ENCODE data around the gene AEBP1. TPM values are rescaled to one million over a fixed set of nuclear protein-coding genes. Genes with fewer than 3 reads are reported as not detected.

Gene AEBP1
- total RNA-seq, 2 donors from 2014 or later, result 1.2 to 5.3 TPM

DNA sequence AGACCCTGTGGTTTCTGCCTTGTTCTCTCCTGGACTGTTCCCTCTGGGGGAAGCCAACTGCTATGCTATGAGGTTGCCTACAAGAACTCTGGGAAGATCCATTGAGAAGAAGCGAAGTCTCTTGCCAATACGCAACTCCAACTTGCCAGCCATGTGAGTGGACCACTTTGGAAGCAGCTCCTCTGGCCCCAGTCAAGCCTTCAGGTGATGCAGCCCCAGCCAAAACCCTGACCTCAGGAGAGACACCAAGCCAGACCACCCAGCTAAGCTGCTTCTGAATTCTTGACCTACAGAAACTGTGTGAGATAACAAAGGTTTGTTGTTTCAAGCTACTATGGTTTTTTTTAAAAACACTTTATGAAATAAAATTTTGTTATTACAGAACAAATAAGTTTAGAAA is 57.2 kb downstream of the AEBP1 start:
- Mint-ChIP-seq H3K36me3 (ENCODE audit: low read depth) (no peaks in the 10 kb centered on the region), H3K4me3 (no peak overlapping the region), H3K9me3 (no peaks in the 10 kb centered on the region), H3K27ac (no peak overlapping the region), H3K27me3 (no peaks in the 10 kb centered on the region), H3K4me1 (no peaks in the 10 kb centered on the region)
- no peak for ATAC-seq (replicated peaks)

DNA sequence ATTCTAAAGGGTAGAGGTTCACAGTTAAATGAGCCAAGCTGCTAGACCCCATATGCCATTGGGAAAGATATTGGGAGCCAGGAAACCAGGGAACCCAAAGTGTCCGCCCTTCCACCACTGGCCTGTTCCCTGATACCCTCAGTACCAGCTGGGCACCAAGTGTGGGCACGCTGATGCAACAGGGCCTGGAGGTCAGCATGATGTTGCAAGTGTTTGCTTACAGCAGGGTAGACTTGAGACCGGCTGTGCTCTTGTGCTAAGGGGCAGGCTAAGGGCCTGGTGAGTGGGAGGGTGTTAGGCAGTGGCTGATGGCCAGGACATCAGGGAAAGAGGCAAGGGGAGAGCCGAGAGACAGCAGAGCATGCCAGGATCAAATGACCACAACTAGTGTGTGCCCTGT is 58.0 kb downstream of the AEBP1 start:
- no peak overlapping the region for H3K27ac Mint-ChIP-seq
- no peaks in the 10 kb centered on the region for H3K4me1 Mint-ChIP-seq
- H3K4me3 Mint-ChIP-seq, result no peak overlapping the region
- no peaks in the 10 kb centered on the region for H3K9me3 Mint-ChIP-seq
- H3K36me3 Mint-ChIP-seq (ENCODE audit: low read depth), result no peaks in the 10 kb centered on the region
- ATAC-seq (replicated peaks), result no peak
- H3K27me3 Mint-ChIP-seq, result no peaks in the 10 kb centered on the region

DNA sequence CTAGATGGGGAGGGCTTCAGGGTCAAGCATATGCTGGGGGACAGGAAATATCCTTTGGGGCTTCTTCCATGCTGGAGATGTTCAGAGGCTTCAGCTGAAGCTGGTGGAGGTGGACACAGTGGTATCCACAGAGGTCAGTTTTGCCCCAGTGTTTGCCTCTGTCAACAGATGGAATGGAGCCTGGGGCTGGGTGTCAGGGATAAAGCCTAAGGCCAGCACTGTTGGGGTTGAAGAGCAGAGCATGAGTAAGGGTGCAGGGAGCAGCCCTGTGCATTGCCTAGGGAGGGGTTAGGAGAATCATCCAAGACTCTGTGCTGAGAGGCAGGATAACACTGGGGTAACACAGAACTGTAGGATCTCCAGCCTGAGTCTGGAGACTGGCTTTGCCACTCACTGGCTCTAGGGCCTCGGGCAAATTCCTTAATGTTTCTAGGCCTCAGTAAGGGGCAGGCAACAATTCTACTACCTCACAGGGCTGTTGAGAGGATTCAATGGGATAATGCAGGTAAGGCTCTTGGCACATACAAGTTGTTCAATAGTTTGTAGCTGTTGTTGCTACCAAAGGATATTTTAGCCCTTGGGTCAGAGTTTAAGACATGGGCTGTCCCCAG is 58.7 kb downstream of the AEBP1 start:
- Mint-ChIP-seq H3K27me3 (no peaks in the 10 kb centered on the region), H3K27ac (no peak overlapping the region), H3K36me3 (ENCODE audit: low read depth) (no peaks in the 10 kb centered on the region), H3K4me3 (no peak overlapping the region), H3K4me1 (no peaks in the 10 kb centered on the region), H3K9me3 (no peaks in the 10 kb centered on the region)
- ATAC-seq (replicated peaks), result no peak

DNA sequence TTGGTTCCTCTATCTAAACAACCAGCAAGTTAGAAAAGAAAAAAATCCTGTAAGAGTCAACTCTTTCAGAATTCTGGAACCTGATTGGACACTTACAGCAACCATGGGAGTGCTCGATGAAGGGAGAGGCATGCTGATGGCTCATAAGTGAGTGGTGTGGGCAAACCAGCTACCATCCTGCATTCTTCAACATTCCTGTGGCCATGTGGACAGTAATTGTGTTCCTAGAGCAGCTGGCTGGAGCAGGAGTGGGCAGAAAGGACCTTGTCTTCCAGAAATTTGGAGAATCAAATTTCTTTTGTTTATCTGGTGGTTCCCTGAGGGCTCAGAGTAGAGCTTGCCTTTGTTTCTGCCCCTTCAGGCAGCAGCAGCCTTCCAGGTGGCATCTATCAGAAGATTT is 59.4 kb downstream of the AEBP1 start:
- Mint-ChIP-seq H3K27me3 (no peaks in the 10 kb centered on the region), H3K9me3 (no peaks in the 10 kb centered on the region), H3K4me1 (no peaks in the 10 kb centered on the region), H3K4me3 (no peak overlapping the region), H3K27ac (no peak overlapping the region), H3K36me3 (ENCODE audit: low read depth) (no peaks in the 10 kb centered on the region)
- ATAC-seq (replicated peaks), result no peak

Other genes with a start within 250 kb of the AEBP1 start
- 100 to 1,000 TPM in 1 of 2 donors, 10 to 100 TPM in 1; 68.0 to 113 TPM for gene MRPS24, start 234.8 kb upstream of the AEBP1 start, total RNA-seq
- gene URGCP, start 197.7 kb upstream of the AEBP1 start, total RNA-seq, result 10 to 100 TPM; 19.0 to 27.5 TPM
- gene UBE2D4, start 177.9 kb upstream of the AEBP1 start, total RNA-seq, result 1 to 10 TPM; 3.0 to 8.3 TPM
- not detected for gene SPDYE1, start 106.4 kb upstream of the AEBP1 start, total RNA-seq
- gene DBNL, start 59.6 kb upstream of the AEBP1 start, total RNA-seq, result 100 to 1,000 TPM in 1 of 2 donors, 10 to 100 TPM in 1; 93.8 to 137 TPM
- gene PGAM2, start 38.8 kb upstream of the AEBP1 start, total RNA-seq, result 1 to 10 TPM in 1 of 2 donors, not detected in 1; 2.4 TPM
- gene POLM, start 21.8 kb upstream of the AEBP1 start, total RNA-seq, result 10 to 100 TPM; 27.8 to 33.9 TPM
- 100 to 1,000 TPM; 114 to 181 TPM for gene POLD2, start 19.2 kb downstream of the AEBP1 start, total RNA-seq
- gene MYL7, start 37.0 kb downstream of the AEBP1 start, total RNA-seq, result not detected
- 1 to 10 TPM in 1 of 2 donors, under 1 TPM in 1; 0.58 to 1.2 TPM for gene GCK, start 85.1 kb downstream of the AEBP1 start, total RNA-seq
- 10 to 100 TPM; 34.4 to 66.8 TPM for gene YKT6, start 96.6 kb downstream of the AEBP1 start, total RNA-seq
- gene CAMK2B, start 221.2 kb downstream of the AEBP1 start, total RNA-seq, result 1 to 10 TPM; 1.0 to 1.7 TPM